Psoas muscle (tissue), 8 donors: ENCODE data around the gene GPX2. TPM values are rescaled to one million over a fixed set of nuclear protein-coding genes. Genes with fewer than 3 reads are reported as not detected.

Experiments
- ATAC-seq, 4 donors: fragments of 200-7000 bp; cut with Tn5 transposase; one replicate each; pipeline ENCODE4 v1.9.1; 2020; ENCODE audit warnings: moderate library complexity in 3 of 4, mild to moderate bottlenecking in 2 of 4
- DNase-seq, 2 donors: peaks; one replicate each; pipeline ENCODE4 v3.0.0-alpha.2; 2020
- H3K27ac ChIP-seq: fragments of 200-600 bp; one replicate; pipeline ENCODE4 v1.8.0; 2022
- H3K27me3 ChIP-seq, 3 donors: fragments of 200-600 bp in 1 of 3; one replicate each; pipeline versions ENCODE4 v1.6.1 to v1.8.0; 2013 to 2022; ENCODE audit warnings: low read length in 2 of 3, mild to moderate bottlenecking in 2 of 3, moderate library complexity in 1 of 3; ENCODE audit not compliant: insufficient read depth in 3 of 3
- H3K36me3 ChIP-seq, 2 donors: fragments of 200-600 bp in 1 of 2; one replicate each; pipeline versions ENCODE4 v1.6.1 to v1.8.0; 2013 to 2022; ENCODE audit warnings: low read depth in 1 of 2, mild to moderate bottlenecking in 1 of 2, moderate library complexity in 1 of 2; ENCODE audit not compliant: insufficient read depth in 1 of 2
- H3K4me1 ChIP-seq: fragments of 200-600 bp; one replicate; pipeline ENCODE4 v1.8.0; 2022
- H3K4me3 ChIP-seq: fragments of 200-600 bp; one replicate; pipeline ENCODE4 v1.8.0; 2022; ENCODE audit warnings: mild to moderate bottlenecking
- H3K9me3 ChIP-seq: fragments of 200-600 bp; one replicate; pipeline ENCODE4 v1.8.0; 2022
- WGBS, 3 donors: extraction: QIAGEN DNeasy Blood & Tissue Kit; methylation state at CpG; one replicate each; pipeline versions ENCODE4 v1.1.6 to v1.1.7; 2013; 5-methylcytosine and 5-hydroxymethylcytosine counted together
- intact Hi-C, 2 donors: fragments of 100-400 bp; cut with DNase I; formaldehyde crosslinking; loops; one replicate each; pipeline versions ENCODE4 v1.11.0 to v1.14.2; 2022
- polyA plus RNA-seq, 3 donors: library from polyadenylated mRNA; stranded (reverse); fragments of 200-250 nt; gene quantifications; one replicate each; pipeline ENCODE4 v1.2.3, GENCODE V29; 2013
- total RNA-seq, 4 donors: library from RNA; stranded (reverse); fragmentation: NEBNext Ultra II Directional in 2 of 4; extraction: Animal tissue kit (Norgen Biotek cat#: 25700) in 2 of 4; gene quantifications; one replicate each; pipeline versions ENCODE4 v1.2.1 to v1.2.4, GENCODE V29; 2021 to 2023
- TF ChIP-seq, protein P1 (sequence below): fragments of 200-600 bp; IDR thresholded peaks from one replicate; pipeline ENCODE4 v1.8.0; 2022; ENCODE audit warnings: antibody characterized with exemption
- donor health status: healthy with polysubstance abuse.
- donor health status: DM: no; HTN: no; CAD: no; lungs with moderate emphysema.
- donor health status: Bipolar disorder and iron deficiency.
- donor health status: healthy.
- donor health status: DM: yes; HTN: yes; CAD: no.
- donor health status: DM: no; HTN: no; CAD: no.
- donor health status: DM: no; HTN: no; CAD: no.
- donor health status: DM: yes; HTN: yes; CAD: no.

Gene GPX2
- total and polyA plus RNA-seq, 7 donors, result 0.04 to 0.21 TPM; not detected in 5

DNA sequence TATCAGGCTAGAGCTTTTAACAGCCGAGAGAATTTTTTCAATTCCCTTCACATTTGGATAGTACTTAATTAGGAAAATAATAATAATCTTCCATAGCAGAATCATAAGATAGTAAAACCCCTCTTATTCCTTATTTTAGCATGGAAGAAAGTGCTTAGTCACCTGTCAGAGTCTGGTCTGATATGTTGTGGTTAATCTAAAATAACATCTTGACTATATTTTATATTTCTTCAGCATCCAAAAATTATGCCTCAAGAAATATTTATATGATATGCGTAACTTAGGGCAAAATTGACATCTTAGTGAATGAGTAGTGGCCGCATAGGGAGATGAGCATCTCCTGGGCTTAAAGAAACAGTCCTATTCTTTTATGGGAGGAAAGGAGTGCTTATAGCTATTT is 15.5 kb downstream of the GPX2 start:
- Histone ChIP-seq H3K27ac (peak overlapping the region; percentile 64), H3K4me3 (no peak overlapping the region), H3K27me3 (no peaks in the 10 kb centered on the region), H3K9me3 (no peaks in the 10 kb centered on the region), H3K36me3 (peaks cover 3 to 59% of the 10 kb centered on the region in 2 donors), H3K4me1 (peaks cover 42% of the 10 kb centered on the region)
- DNase-seq (no peak), ATAC-seq (no peak)
- WGBS, 3 donors, result 66 to 88% (median 70%) methylated on average over 3 of the region's 3 CpGs
- intact Hi-C loops, result loop anchor here in 1 of 2 donors (5.0 kb wide), 1 partner anchor 40 kb away; no protein-coding TSS in a partner anchor
- TF ChIP-seq, protein P1, sequence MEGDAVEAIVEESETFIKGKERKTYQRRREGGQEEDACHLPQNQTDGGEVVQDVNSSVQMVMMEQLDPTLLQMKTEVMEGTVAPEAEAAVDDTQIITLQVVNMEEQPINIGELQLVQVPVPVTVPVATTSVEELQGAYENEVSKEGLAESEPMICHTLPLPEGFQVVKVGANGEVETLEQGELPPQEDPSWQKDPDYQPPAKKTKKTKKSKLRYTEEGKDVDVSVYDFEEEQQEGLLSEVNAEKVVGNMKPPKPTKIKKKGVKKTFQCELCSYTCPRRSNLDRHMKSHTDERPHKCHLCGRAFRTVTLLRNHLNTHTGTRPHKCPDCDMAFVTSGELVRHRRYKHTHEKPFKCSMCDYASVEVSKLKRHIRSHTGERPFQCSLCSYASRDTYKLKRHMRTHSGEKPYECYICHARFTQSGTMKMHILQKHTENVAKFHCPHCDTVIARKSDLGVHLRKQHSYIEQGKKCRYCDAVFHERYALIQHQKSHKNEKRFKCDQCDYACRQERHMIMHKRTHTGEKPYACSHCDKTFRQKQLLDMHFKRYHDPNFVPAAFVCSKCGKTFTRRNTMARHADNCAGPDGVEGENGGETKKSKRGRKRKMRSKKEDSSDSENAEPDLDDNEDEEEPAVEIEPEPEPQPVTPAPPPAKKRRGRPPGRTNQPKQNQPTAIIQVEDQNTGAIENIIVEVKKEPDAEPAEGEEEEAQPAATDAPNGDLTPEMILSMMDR, result no peak

DNA sequence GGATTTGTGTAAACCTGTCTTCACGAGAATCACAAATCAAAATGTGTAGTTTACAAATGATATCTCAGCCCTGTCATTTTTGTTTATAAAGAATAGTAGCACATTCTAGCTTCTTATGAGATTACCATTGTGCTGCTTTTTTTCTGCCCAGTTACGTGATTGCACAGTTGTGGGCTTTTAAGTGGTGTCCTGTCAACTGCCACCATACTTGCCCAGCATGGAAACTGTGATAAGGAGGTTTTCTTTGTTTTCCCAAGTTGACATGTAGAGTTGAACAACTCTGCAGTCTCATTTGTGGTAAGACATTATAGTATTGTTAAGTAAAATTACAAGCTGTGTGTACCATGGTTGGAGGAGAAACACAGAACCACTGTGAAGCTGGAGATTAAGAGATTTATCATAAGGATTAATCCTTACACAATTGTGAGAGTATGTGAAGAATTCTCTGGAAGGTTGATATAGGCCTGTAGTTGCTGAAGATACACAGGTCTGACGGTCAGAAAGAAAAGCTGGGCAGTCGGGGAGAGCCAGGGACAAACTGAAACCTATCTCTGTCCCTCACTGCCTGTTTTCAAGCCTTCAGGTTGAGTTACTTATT is 16.0 kb downstream of the GPX2 start:
- no peak for ATAC-seq
- Histone ChIP-seq H3K9me3 (no peaks in the 10 kb centered on the region), H3K27me3 (no peaks in the 10 kb centered on the region), H3K27ac (peak overlapping the region; percentile 64), H3K36me3 (peaks cover 3 to 55% of the 10 kb centered on the region in 2 donors), H3K4me3 (no peak overlapping the region), H3K4me1 (peaks cover 42% of the 10 kb centered on the region)
- 63 to 68% (median 64%) methylated on average over 4 of the region's 4 CpGs for WGBS, 3 donors
- TF ChIP-seq, protein P1, result no peak
- intact Hi-C loops, result loop anchor here in 1 of 2 donors (5.0 kb wide), 1 partner anchor 41 kb away; no protein-coding TSS in a partner anchor
- no peak for DNase-seq

DNA sequence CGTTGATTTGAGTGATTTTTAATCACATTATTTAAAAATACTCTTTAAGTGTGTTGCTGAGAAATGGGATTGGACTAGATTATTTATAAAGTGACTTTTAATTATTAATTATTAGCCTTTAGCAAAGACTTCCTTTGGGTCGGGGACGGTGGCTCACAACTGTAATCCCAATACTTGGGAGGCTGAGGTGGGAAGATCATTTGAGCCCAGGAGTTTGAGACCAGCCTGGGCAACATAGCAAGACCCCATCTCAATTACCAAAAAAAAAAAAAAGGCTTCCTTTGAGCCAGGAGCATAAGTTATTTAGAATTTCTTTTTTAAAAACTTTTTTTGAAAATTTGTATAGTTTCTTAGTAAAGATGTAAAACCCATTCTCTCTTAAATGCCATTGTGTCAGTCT is 19.5 kb downstream of the GPX2 start:
- 84 to 89% (median 88%) methylated on average over 3 of the region's 3 CpGs for WGBS, 3 donors
- H3K4me3 ChIP-seq, result no peak overlapping the region
- H3K27me3 ChIP-seq, result no peaks in the 10 kb centered on the region
- H3K27ac ChIP-seq, result no peak overlapping the region
- intact Hi-C loops, result no loop called here
- H3K9me3 ChIP-seq, result no peaks in the 10 kb centered on the region
- peaks cover 3 to 40% of the 10 kb centered on the region in 2 donors for H3K36me3 ChIP-seq
- TF ChIP-seq, protein P1, result no peak
- peaks cover 56% of the 10 kb centered on the region for H3K4me1 ChIP-seq
- DNase-seq (no peak), ATAC-seq (no peak)

DNA sequence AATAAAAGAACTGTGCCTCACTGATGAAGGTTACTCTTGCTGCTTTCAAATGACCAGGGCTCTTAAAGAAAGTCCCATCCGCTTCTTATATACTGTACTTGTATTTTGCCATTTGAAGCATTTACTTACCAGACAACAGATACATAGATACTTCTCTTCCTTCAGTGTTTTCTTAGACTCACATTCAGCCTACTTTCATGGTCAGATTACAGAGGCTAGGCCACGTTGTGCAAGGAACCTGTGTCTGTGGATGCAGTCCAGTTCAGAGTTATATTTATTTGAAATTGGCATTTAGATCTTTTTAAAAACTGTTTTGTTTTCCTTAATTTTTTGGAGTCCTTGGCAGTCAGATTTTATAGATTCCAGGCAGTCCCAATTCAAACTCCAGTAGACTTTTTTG is 22.1 kb downstream of the GPX2 start:
- intact Hi-C loops, result no loop called here
- no peak for DNase-seq
- 30 to 66% (median 58%) methylated on average over 2 of the region's 2 CpGs for WGBS, 3 donors

More for the DNA sequence above, 22.1 kb downstream of the GPX2 start:
- H3K4me1 ChIP-seq, result peaks cover 71% of the 10 kb centered on the region
- ATAC-seq, result peak in 2 of 4 donors; percentile 42 to 55
- H3K27ac ChIP-seq, result peak overlapping the region; percentile 31
- H3K27me3 ChIP-seq, result no peaks in the 10 kb centered on the region
- TF ChIP-seq, protein P1, result no peak
- no peak overlapping the region for H3K4me3 ChIP-seq
- no peaks in the 10 kb centered on the region for H3K9me3 ChIP-seq
- H3K36me3 ChIP-seq, result peaks cover 0 to 17% of the 10 kb centered on the region in 2 donors
